Mesenteric fat pad (tissue), 1 donor: ENCODE data around the gene TRABD. TPM values are rescaled to one million over a fixed set of nuclear protein-coding genes. Genes with fewer than 3 reads are reported as not detected.
"Not testable (repeated sequence)": the region's sequence is repeated elsewhere in the genome, so short reads cannot be mapped to it uniquely, and the experiment has no call there.

ENCODE experiments used
- DNase-seq: peaks from one replicate; pipeline ENCODE4 v3.0.0-alpha.2; 2020; ENCODE audit warnings: low spot score
- total RNA-seq: library from RNA; stranded (reverse); fragmentation: NEBNext Ultra II Directional; extraction: Animal tissue kit (Norgen Biotek cat#: 25700); gene quantifications from one replicate; pipeline ENCODE4 v1.2.1, GENCODE V29; 2021
- donor health status: DM: yes; HTN: yes; CAD: no.

The TRABD gene
- total RNA-seq, 1 donor from 2014 or later = 42.3 TPM

DNA sequence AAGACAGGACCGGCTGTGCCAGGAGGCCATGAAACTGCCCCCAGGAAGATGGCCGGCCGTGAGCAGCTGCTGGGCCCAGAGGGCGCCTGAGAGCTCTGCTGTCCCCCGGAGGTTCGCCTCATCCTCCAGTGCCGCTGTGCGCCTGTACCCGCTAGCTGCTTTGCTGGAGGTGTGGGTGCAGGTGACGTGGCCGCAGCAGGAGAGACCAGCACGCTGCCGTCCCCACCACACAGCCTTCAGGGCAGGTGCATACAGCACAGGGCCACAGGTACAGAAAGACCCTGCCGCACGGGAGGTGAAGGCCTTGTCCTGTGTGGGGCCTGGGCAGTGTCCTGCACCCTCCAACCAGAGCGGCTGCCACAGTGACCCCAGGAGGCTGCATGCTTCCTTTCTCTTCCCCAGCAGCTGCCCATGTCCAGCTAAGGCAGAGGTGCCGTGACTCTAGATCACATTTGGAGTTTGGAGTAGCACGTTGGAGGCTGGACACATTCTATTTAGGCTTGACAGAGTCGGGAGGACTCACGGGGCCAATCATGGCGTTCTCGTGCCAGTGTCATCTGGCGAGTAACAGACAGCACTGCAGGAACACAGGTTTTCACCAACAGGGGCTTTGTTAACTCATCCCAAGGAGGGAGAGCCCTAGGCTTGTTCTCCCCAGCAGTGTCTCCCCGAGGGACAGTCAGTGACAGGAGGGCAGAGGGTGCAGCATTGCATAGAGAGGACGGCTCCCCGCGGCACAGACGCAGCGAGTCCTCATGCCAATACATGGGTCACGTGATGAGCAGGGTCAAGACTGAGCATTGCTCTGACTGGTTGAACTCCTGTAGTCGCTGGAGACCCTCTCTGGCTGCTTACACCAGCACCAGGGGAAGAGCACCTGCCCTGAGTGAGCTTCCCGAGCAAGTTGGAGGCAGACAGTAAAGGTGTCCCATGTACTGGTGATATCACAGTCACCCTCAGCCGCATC, 33.9 kb upstream of the TRABD start:
- no peak for DNase-seq

DNA sequence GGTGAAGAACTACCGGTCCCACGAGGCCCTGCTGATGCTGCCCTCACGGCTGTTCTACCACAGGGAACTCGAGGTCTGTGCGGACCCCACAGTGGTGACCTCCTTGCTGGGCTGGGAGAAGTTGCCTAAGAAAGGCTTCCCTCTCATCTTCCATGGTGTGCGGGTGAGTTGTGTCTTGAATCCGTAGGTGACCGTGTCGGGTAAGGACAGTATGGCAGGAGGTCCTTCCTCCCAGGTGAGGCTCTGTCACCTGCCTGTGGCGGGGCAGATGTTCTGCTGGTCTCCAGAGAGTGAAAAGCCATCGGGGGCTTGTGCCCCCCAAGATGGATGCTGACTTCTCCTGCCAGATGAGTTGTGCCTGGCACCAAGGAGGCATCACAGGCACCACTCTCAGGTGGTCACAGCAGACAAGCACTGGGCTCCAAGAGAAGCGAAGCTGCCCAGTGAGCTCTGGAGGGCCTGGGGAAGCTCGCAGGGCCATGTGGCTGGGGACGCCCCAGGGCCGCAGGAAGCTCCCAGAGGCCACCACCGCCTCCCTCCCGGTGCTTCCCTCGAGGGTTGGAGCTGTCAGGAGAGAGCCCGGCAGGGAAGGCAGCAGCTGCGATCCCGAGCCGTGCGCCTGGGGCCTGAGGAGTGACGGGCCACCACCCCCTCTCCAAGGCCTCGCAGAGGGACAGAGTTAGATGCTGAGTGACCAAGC, 32.5 kb upstream of the TRABD start:
- no peak for DNase-seq

DNA sequence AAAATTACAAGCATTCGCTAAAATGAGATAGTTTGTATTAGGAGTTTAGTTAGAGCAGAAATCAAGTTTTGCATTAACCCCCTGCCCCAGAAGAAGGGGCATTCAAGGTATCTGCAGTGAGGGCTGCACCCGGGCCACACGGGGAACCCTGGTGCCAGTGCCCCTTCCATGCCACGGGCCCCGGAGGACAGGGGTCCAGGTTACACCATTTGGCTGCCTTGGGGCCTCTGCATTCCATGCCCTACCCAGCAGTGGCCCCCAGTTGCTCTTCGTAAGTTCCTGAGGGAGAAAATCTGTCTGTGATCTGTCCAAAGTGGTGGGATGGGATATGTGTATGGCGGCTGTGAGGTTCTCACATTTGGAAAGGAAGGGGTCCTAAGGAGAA, 32.0 kb upstream of the TRABD start:
- no peak for DNase-seq

DNA sequence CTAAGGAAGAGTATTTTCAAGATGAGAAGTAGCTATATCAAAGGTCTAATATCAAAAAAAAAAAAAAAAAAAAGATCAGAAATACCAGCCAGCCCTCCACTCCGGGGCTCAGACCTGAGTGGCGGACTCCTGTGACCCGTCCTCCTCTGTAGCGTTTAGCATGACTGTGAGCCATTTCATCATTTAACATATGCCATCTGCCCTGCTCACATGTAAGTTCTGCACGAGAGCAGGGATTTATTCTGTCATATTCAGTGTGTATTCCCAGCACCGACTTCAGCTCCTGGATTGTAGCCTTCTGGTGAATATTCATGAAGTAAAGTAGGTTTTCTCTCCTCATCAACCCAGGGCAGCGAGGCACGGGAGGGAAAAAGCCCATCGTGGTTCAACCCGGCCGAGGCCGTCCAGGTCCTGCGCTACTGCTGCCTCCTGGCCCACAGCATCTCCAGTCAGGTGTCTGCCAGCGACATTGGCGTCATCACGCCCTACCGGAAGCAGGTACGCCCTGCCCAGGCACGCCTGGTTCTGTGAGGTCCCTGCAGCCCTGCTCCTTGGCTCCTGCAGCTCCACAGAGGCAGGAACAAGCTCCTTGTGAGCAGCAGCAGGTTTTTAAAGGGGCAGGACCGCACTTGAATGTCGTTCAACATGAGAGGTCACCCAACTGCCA, 27.9 kb upstream of the TRABD start:
- no peak for DNase-seq

DNA sequence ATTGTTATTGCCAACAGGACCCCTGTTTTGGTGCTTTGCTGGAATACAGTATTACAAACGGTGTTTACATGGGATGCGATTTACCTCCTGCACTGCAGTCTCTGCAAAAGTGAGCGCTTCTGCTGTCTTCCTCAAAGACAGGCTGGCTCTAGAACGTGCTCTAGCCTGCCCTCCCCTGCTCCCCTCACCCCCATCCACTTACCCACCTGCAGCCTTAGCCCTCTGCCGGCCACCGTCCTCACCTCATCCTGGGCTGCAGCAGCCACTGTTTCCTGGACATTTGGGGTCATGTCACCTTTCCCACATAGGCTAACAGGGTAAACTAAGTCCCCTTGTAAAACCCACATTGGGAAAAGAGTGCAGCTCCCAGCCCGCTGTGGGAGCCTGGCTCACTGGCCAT, 24.8 kb upstream of the TRABD start:
- no peak for DNase-seq

DNA sequence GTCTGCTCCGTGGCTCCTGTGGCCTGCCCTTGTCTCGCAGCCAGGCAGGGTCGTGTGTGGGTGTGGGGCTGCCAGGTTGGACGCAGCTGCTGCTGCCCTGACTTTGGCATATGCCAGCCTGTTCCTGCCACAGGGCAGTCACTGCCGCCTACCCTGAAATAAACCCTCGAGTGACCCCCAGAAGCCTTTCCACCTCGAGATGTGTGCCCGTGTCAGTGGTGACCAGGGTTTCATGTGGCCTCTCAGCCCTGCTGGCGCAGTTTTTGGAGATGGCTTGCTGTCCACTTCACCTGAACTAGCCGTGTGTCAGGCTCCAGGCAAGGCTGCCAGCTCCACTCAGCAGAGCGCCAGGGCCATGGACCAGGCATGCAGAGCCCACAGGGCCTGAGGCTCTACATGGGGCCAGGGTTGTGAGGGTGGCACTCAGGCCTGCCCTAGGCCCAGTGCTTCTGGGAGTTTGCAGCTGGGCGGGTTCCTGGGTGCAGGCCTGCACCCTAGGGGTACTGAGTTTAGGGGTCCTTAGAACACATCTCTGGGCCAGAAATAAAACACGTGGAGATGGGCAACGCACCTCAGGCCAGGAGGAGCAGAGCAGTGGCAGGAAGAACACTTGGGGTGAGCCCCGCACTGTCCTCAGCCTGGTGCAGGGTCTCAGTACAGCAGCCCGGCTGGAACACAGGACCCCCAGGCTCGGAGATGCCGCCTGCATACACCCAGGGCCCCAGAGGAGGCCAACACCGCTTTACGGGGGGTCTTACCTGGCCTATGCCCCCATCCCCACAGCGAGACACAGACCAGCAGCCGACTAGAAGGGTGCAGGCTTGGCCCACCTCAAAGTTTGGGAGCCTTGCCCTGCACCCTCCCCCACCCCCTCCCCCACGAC, 24.0 kb upstream of the TRABD start:
- no peak for DNase-seq

DNA sequence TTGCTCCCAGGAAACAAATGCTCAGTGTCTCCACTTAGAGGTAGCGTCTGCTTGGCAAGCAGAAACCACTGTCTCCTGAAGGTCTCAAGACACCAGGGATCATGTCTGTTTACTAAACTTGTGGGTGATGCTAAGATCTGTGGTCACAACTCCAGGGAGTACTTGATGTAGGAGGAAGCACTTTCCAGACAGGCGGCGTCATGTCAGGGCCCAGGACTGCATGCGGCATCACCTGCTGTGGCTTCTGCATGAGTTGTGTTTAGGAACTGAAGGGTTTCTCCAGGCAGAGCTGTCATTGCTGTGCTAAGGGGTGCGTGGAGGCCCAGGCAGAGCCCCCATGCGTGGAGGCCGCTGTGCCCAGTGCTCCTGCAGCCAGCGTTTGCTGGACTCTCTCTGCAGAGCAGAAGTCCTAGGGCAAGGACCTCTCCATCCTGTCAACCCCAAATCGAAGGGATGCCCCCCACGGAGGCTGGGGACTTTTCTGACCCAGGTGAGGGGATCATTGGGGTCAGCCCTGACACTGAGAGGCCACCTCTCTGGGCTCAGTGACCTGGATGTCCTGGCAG, 23.2 kb upstream of the TRABD start:
- DNase-seq = no peak

DNA sequence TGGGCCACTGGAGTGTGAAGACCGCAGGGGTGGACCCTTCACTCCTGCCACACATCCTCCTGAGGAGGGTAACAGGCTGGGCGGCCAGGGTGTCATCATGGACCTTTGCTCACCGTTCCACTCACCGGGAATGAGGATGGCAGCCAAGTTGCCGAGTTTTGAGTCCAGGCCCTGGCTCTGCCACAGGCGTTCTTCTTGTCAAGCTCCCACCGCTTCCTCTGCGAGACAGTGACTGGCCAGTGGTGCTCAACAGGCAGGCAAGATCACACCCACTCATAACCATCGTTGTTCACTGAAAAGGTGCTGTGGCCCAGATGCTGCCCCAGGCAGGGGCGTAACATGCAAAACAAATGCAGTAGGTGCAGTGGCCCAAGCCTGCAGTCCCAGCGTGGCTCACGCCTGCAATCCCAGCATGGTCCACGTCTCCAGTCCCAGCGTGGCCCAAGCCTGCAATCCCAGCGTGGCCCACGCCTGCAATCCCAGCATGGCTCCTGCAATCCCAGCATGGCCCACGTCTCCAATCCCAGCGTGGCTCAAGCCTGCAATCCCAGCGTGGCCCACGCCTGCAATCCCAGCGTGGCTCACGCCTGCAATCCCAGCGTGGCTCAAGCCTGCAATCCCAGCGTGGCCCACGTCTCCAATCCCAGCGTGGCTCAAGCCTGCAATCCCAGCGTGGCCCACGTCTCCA, 20.1 kb upstream of the TRABD start:
- DNase-seq = no peak

DNA sequence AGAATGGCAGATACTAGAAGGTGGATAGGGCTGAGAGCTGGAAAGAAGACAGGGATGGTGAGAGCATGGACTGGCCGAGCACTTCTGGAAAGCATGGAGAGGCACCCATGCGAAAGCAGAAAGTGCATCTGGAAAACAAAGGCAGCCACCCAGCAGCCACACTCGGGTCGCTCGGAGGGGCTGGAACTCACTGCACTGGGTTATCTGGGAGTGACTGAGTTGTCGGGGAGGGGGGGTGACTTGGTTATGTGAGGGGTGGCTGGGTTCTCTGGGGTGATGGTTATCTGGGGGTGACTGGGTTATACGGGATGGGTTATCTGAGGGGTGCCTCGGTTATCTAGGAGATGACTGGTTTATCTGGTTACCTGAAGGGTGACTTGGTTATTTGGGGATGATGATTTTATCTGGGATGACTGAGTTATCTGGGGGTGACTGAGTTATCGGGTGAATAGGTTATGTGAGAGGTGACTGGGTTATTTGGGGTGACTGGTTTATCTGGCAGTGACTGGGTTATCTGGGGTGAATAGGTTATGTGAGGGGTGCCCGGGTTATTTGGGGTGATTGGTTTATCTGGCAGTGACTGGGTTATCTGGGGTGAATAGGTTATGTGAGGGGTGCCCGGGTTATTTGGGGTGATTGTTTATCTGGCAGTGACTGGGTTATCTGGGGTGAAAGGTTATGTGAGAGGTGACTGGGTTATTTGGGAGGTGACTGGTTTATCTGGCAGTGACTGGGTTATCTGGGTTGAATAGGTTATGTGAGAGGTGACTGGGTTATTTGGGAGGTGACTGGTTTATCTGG, 17.8 kb upstream of the TRABD start:
- DNase-seq = no peak

DNA sequence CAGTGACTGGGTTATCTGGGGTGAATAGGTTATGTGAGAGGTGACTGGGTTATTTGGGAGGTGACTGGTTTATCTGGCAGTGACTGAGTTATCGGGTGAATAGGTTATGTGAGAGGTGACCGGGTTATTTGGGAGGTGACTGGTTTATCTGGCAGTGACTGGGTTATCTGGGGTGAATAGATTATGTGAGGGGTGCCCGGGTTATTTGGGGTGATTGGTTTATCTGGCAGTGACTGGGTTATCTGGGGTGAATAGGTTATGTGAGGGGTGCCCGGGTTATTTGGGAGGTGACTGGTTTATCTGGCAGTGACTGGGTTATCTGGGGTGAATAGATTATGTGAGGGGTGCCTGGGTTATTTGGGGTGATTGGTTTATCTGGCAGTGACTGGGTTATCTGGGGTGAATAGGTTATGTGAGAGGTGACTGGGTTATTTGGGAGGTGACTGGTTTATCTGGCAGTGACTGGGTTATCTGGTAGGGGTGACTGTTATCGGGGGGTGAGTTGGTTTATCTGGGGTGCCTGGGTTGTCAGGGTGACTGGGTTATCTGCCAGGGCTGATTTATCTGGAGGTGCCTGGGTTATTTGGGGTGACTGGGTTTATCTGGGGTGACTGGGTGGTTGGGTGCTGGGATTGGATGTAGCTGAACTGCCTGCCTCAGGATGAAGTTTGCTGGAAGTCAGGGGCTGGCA, 17.1 kb upstream of the TRABD start:
- DNase-seq = not testable (repeated sequence)

DNA sequence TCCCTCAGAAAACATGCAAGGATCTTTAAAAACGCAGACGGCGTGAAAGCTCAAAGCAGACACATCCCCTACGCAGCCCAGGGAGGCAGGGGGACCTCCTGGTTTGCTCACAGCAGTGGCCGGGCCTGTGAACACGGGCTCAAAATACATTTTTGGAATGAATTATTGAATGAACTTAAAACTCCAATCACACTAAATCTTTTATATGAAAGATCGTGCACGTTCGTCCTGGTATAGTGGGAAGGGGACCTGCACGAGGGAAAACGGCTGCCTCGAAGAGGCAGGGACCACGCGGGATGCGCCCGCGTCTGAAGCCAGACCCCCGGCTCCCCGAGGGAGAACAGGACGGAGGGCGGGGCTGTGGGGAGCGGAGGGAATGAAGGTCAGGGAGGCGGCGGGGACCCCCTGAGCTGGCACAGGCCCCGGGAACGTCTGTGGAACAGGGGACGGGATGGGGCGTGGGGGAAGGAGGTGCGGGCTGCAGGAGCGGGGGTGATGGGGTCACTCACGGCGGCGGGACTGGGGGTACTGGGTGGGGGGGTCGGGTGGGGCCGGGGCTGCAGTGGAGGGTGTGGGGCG, 16.4 kb upstream of the TRABD start:
- no peak for DNase-seq

DNA sequence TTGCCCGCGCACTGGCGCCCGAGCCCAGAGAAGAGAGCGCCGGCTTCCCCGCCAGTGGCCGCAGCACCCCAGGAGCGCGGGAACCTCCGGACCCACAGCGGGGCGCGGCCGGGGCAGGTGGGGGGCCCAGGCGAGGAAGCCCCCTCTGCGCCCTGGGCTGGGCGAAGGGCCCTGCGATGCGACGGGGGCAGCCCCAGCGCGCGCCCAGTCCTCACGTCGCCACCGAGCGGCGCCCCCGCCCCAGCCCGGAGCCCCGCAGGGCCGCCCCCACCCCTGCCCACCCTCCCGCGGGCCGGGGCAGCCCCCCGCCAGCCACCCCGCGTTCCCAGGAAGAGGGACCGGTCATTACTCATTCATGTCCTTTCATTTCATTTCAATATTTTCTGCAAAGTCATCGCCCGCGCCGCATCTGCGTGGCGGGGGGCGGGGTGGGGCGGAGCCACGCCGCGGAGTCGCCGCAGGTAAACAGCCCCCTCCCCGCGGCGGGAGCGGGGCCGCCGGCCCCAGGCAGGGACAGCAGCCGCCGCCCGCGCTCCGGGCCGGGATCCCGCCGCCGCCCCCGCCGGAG, 15.9 kb upstream of the TRABD start:
- no peak for DNase-seq

DNA sequence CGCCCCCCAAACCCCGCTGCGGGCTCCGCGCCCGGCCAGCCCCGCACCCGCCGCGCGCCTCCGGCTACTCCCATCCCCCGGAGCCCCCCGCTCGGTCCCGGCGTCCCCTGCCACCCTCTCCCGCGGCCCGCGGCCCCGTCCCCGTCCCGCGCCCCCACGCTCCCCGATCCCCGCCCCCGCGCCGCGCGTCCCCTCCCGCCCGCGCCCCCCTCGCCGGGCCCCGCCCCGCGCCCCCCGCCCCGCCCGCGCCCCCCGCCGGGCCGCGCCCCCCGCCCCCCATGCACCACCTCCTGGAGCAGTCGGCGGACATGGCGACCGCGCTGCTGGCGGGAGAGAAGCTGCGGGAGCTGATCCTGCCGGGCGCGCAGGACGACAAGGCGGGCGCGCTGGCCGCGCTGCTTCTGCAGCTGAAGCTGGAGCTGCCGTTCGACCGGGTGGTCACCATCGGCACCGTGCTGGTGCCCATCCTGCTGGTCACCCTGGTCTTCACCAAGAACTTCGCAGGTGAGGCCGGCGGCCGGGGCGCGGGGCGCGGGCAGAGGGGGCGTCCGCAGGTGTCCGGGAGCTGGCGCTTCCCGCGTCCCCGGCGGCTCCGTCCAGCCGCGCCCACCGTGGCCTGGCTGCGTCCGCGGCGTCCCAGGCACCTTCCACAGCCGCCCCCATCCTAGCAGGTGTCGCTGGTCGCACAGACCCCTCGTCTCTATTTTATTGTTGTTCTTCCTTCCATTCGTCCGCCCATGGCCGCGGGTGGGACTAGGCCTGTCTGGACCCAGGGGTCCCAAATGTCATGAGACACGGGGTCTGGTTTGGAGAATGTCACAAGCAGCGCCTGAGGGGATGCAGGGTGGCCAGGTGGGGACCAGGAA, 15.0 kb upstream of the TRABD start, which contains the start of gene PANX2:
TSS of gene PANX2 (plus strand) at position 279 of the 866 bp plus-strand sequence. CDS start at position 279, 0 bp downstream.
- no peak for DNase-seq

DNA sequence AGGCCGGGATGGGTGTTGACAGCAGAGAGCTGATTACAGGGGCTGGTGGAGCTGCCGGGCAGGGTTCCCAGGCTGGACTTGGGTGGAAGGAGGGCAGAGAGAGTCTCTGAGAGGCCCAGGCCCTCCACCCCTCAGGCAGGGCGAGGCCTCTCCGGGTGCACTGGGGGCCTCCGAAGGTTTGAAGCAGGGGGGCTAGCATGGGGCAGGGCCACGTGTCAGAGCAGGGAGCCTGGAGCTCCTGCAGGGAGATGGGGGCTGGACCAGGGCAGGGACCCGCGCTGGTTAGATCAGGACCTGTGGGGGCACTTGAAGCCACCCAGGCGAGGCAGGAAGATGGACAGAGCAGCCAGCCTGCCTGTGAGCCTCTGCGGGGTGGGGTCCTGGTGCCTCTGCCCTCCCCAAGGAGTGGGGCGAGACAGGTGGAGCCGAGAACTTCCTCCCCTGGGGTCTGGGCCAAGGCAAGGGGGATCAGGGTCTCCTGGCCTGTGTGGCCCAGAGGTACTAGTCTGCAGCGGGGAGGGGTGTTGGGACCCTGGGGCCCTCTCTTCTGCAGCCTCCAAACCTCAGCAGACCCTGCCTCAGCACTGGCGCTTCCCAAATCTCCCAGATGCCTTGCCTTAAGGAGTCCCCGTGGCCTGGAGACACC, 14.3 kb upstream of the TRABD start:
- no peak for DNase-seq

DNA sequence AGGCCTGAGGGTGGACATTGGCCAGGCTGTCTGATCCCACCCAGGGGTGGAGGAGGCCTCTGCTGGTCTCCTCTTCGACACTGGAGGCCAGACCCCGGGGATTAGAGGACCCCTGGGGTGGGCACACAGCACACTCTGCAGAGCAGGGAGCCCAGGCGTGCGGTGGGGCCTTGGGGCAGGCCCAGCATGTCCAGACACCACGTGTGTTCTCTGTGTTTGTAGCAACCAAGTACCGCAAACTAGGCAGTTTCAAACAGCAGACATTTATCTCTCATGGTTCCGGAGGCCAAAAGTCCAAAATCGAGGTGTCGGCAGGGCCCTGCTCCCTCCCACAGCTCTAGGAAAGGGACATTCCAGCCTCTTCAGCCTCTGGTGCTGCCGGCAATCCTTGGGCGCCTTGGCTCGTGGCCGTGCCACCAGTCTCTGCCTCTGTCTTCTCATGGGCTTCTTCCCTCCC, 13.7 kb upstream of the TRABD start:
- DNase-seq = no peak
